Heart right ventricle (tissue), 16 donors: ENCODE results near the gene LNPK. TPM values are rescaled to one million over a fixed set of nuclear protein-coding genes. Genes with fewer than 3 reads are reported as not detected.

Source experiments
- ATAC-seq, 8 donors: fragments of 200-7000 bp; cut with Tn5 transposase; one replicate each; pipeline ENCODE4 v1.9.1; 2020; ENCODE audit warnings: mild to moderate bottlenecking in 8 of 8, moderate library complexity in 8 of 8, moderate number of reproducible peaks in 1 of 8
- DNase-seq, 2 donors: peaks; one replicate each; pipeline ENCODE4 v3.0.0-alpha.2; 2020
- H3K27ac ChIP-seq, 10 donors: fragments of 200-600 bp; sonication (generic) in 2 of 10; one replicate each; pipeline versions ENCODE4 v1.5.0 to v1.8.0; 2020 to 2022; ENCODE audit warnings: mild to moderate bottlenecking in 3 of 10
- H3K27me3 ChIP-seq, 7 donors: fragments of 200-600 bp; one replicate each; pipeline ENCODE4 v1.8.0; 2021 to 2022; ENCODE audit warnings: mild to moderate bottlenecking in 2 of 7
- H3K36me3 ChIP-seq, 9 donors: fragments of 200-600 bp; sonication (generic) in 1 of 9; one replicate each; pipeline versions ENCODE4 v1.5.0 to v1.8.0; 2020 to 2022; ENCODE audit warnings: mild to moderate bottlenecking in 2 of 9
- H3K4me1 ChIP-seq, 9 donors: fragments of 200-600 bp; sonication (generic) in 1 of 9; one replicate each; pipeline versions ENCODE4 v1.5.0 to v1.8.0; 2020 to 2022; ENCODE audit warnings: mild to moderate bottlenecking in 4 of 9
- H3K4me3 ChIP-seq, 10 donors: fragments of 200-600 bp; sonication (generic) in 2 of 10; one replicate each; pipeline versions ENCODE4 v1.5.0 to v1.8.0; 2020 to 2022; ENCODE audit warnings: mild to moderate bottlenecking in 7 of 10, moderate library complexity in 2 of 10
- H3K9me3 ChIP-seq, 11 donors: fragments of 200-600 bp in 10 of 11; sonication (generic) in 2 of 11; one replicate each; pipeline versions ENCODE4 v1.5.0 to v1.8.0; 2013 to 2022; ENCODE audit warnings: mild to moderate bottlenecking in 2 of 11, control low read depth in 1 of 11, moderate library complexity in 1 of 11
- WGBS, 2 donors: extraction: QIAGEN DNeasy Blood & Tissue Kit; methylation state at CpG; one replicate each; pipeline ENCODE4 v1.1.7; 2013; ENCODE audit warnings: inconsistent platforms in 1 of 2; 5-methylcytosine and 5-hydroxymethylcytosine counted together
- intact Hi-C, 10 donors: fragments of 100-400 bp; cut with DNase I; formaldehyde crosslinking; loops; one replicate each; pipeline versions ENCODE4 v1.11.1 to v1.14.2; 2022
- polyA plus RNA-seq, 2 donors: library from polyadenylated mRNA; stranded (reverse); fragments of 200-250 nt; gene quantifications; one replicate each; pipeline ENCODE4 v1.2.3, GENCODE V29; 2013
- total RNA-seq, 10 donors: library from RNA; stranded (reverse); fragmentation: NEBNext Ultra II Directional in 3 of 10; extraction: Animal tissue kit (Norgen Biotek cat#: 25700) in 3 of 10; gene quantifications; one replicate each; pipeline versions ENCODE4 v1.2.1 to v1.2.4, GENCODE V29; 2021 to 2023
- TF ChIP-seq, protein P1 (sequence below), 9 donors: fragments of 200-600 bp; sonication (generic) in 2 of 9; IDR thresholded peaks; one replicate each; pipeline versions ENCODE4 v1.5.0 to v1.8.0; 2021 to 2022; ENCODE audit warnings: antibody characterized with exemption in 9 of 9, mild to moderate bottlenecking in 5 of 9, moderate library complexity in 1 of 9
- donor health status: Arrhythmogenic right ventricular cardiomyopathy.
- donor health status: ischemic (EF 13 %, LVEDD 7.1; RV severe dilation, severe dysfunction).
- donor health status: healthy with polysubstance abuse.
- donor health status: DM: no; HTN: yes; CAD: no.
- donor health status: DM: no; HTN: no; CAD: no.
- donor health status: ischemic (EF 25% LVEDD 6.9; RV normal size, moderate dysfunction).
- donor health status: ischemic (EF 25% LVEDD 5.7; RV mildly dilated, moderate dysfunction).
- donor health status: healthy.
- donor health status: DM: yes; HTN: yes; CAD: no.
- donor health status: Ischemic cardiomyopathy.
- donor health status: ischemic (EF 35%, LVEDD 5.7; RV mildly dilated, moderate dysfunction).
- donor health status: nonischemic (EF 11% LVEDD 7.7; RV severe dilation, severe dysfunction).
- donor health status: DM: yes; HTN: yes; CAD: no.
- donor health status: PGD.
- donor health status: ischemic (EF 29% LVEDD 5.4; RV normal size, mild dysfunction).
- donor health status: nonischemic (EF 23%, LVEDD 6.1; RV moderate dilation, normal function).

Gene LNPK
- total and polyA plus RNA-seq, 12 donors = 4.9 to 51.3 (median 32.5) TPM

DNA sequence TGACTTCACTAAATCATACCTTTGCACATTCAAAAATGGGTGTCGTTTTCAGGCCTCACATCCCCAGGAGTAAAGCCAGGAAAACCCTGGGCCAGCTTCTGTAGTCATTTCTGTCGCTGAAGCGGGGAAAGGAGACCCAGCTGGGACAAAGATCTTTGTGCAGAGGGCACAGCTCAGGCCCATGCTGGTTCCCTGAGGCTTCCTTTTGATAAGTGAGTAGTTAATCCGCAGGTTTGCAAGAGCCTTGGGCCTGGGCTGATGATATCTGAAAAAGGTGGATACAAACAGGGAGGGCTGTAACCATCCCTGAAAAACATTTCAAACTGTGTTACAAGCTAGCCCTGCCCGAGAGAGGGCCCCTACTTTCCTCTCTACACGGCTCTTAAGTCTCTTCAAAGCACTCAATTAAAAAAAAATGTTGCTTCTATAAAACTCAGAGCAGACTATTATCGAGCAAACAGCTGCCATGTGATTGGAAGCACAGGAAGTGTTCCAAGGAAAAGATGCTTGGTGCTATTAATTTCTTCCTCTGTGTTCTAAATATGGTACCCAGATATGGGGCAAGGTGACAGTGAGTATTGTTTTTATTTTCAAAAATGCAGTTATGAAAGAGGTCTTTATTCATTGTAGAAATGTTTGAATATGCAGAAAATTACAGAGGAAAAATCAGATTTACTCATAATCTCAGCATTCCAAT is 117.2 kb downstream of the LNPK start:
- ATAC-seq (peak in 2 of 8 donors; percentile 61 to 72), DNase-seq (no peak)
- Histone ChIP-seq H3K27me3 (peaks cover 0 to 4% (median 0%) of the 10 kb centered on the region in 7 donors), H3K9me3 (no peaks in the 10 kb centered on the region), H3K27ac (peak overlapping the region in 5 of 10 donors; percentile 12 to 66 (median 44)), H3K4me3 (no peak overlapping the region), H3K4me1 (peaks cover 0 to 12% (median 0%) of the 10 kb centered on the region in 9 donors), H3K36me3 (no peaks in the 10 kb centered on the region)
- WGBS, 2 donors = 49 to 52% methylated on average over 7 of the region's 7 CpGs
- TF ChIP-seq, protein P1, sequence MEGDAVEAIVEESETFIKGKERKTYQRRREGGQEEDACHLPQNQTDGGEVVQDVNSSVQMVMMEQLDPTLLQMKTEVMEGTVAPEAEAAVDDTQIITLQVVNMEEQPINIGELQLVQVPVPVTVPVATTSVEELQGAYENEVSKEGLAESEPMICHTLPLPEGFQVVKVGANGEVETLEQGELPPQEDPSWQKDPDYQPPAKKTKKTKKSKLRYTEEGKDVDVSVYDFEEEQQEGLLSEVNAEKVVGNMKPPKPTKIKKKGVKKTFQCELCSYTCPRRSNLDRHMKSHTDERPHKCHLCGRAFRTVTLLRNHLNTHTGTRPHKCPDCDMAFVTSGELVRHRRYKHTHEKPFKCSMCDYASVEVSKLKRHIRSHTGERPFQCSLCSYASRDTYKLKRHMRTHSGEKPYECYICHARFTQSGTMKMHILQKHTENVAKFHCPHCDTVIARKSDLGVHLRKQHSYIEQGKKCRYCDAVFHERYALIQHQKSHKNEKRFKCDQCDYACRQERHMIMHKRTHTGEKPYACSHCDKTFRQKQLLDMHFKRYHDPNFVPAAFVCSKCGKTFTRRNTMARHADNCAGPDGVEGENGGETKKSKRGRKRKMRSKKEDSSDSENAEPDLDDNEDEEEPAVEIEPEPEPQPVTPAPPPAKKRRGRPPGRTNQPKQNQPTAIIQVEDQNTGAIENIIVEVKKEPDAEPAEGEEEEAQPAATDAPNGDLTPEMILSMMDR (IDR thresholded peaks at IDR 0.05) = no peak
- intact Hi-C loops = no loop called here

DNA sequence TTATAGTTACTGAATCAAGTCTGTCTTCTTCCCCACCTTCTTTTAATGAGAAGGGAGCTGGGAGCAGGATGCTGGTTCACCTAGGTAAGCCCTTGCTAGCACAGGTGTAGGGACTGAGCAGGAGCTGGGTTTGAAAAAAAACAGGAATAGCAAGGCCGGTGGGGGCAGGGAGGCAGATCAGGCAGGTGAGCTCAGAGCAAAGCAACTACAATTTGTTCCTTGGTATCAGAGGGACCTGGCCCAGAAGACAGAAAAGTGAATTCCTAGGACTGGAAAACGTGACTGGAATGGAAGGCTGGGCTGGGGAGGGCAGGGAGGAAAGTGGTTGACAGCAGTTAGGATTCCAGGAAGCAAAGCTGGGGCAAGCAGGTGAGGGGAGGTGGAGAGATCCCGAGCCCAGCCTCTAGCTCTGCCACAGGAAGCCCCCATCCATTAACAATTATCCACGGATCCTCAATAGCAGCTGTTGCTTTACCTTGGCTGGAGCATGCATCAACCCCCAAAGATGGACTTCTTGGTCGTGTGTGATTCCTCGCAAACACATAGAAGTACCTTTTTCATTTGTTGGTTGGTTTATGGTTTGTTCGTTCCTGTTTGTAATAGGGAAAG is 118.4 kb downstream of the LNPK start:
- Histone ChIP-seq H3K27ac (no peak overlapping the region), H3K9me3 (no peaks in the 10 kb centered on the region), H3K36me3 (no peaks in the 10 kb centered on the region), H3K4me1 (peaks cover 0 to 12% (median 0%) of the 10 kb centered on the region in 9 donors), H3K27me3 (peaks cover 0 to 4% (median 0%) of the 10 kb centered on the region in 7 donors), H3K4me3 (no peak overlapping the region)
- intact Hi-C loops = no loop called here
- 70 to 72% methylated on average over 7 of the region's 7 CpGs for WGBS, 2 donors
- ATAC-seq (no peak), DNase-seq (no peak)
- TF ChIP-seq, protein P1 (IDR thresholded peaks at IDR 0.05) = no peak

DNA sequence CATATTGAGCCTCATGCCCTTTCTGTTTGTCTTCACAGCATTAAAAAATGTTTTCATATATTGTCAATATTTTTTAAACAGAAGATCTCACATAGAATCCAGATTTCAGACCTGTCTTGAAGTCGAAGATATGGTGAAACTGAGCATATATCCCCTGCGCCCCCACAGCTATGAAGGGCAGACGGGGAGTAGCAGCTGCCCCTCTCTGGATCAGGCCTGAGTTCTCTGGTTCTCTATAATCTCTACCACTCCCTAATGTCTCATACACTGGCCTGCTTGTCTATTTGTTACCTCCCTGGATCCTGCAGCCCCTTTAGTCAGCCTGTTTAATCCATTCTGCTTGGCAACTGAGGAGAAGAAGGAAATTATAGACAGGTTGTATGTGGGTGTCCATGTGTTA is 122.4 kb downstream of the LNPK start:
- no peak for ATAC-seq
- no peaks in the 10 kb centered on the region for H3K9me3 ChIP-seq
- no peak overlapping the region for H3K27ac ChIP-seq
- no peaks in the 10 kb centered on the region for H3K36me3 ChIP-seq
- H3K4me3 ChIP-seq = no peak overlapping the region
- TF ChIP-seq, protein P1 (IDR thresholded peaks at IDR 0.05) = no peak
- WGBS, 2 donors = 90 to 97% methylated on average over 3 of the region's 3 CpGs
- intact Hi-C loops = loop anchor here in 1 of 10 donors (10.0 kb wide), 1 partner anchor 155 kb away; no protein-coding TSS in a partner anchor
- no peak for DNase-seq
- peaks cover 0 to 7% (median 1%) of the 10 kb centered on the region in 9 donors for H3K4me1 ChIP-seq
- peaks cover 0 to 4% (median 0%) of the 10 kb centered on the region in 7 donors for H3K27me3 ChIP-seq

DNA sequence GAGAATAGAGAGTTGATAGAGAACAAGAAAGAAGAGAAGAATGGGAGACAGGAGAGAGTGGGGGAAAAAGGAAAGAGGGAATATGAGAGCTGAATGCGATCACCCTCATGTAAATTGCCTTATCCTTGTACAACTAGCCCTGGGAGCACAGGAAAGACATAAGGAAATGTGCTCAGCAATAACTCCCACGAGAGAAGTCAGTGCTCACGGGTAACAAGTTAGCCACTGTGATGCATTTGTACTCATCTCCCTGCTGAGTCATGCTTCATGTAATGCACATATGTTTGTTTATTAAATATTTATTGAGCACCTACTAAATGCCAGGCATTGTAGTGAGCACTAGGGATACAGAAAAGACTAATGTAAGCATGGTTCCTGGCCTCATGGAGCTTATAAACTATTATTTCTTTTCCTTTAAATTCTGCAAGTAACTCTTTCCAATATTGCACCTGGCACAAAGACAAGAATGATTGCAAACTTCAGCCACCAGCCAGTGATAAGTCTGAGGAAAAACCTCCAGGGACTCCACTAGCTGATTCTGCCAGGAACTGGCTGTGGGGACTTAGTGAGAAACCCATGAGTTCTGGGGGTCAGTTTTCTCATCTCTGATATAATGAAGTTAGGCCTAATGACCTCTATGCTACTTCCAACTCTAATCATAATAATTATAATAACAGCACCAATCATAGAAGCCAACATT is 124.1 kb downstream of the LNPK start:
- no peak overlapping the region for H3K27ac ChIP-seq
- H3K4me3 ChIP-seq = no peak overlapping the region
- no peaks in the 10 kb centered on the region for H3K36me3 ChIP-seq
- peaks cover 0 to 9% (median 0%) of the 10 kb centered on the region in 9 donors for H3K4me1 ChIP-seq
- H3K27me3 ChIP-seq = peaks cover 0 to 4% (median 0%) of the 10 kb centered on the region in 7 donors
- H3K9me3 ChIP-seq = no peaks in the 10 kb centered on the region
- ATAC-seq (peak in 3 of 8 donors; percentile 44 to 54 (median 46)), DNase-seq (no peak)
- TF ChIP-seq, protein P1 (IDR thresholded peaks at IDR 0.05) = no peak
- 50 to 68% methylated on average over 3 of the region's 3 CpGs for WGBS, 2 donors
- intact Hi-C loops = loop anchor here in 1 of 10 donors (10.0 kb wide), 1 partner anchor 157 kb away; no protein-coding TSS in a partner anchor
